NK-92 treated with Interleukin-12 subunit alpha and Interleukin-12 subunit beta, amount 100 ng/mL, for 24 hours (cell line): ENCODE results near the gene C19orf81.
"Not testable (repeated sequence)": the region's sequence is repeated elsewhere in the genome, so short reads cannot be mapped to it uniquely, and the experiment has no call there.

Experiments
- DNase-seq: peaks from one replicate; lab custom pipeline; 2025; lab: John Stamatoyannopoulos, UW

The C19orf81 gene

DNA sequence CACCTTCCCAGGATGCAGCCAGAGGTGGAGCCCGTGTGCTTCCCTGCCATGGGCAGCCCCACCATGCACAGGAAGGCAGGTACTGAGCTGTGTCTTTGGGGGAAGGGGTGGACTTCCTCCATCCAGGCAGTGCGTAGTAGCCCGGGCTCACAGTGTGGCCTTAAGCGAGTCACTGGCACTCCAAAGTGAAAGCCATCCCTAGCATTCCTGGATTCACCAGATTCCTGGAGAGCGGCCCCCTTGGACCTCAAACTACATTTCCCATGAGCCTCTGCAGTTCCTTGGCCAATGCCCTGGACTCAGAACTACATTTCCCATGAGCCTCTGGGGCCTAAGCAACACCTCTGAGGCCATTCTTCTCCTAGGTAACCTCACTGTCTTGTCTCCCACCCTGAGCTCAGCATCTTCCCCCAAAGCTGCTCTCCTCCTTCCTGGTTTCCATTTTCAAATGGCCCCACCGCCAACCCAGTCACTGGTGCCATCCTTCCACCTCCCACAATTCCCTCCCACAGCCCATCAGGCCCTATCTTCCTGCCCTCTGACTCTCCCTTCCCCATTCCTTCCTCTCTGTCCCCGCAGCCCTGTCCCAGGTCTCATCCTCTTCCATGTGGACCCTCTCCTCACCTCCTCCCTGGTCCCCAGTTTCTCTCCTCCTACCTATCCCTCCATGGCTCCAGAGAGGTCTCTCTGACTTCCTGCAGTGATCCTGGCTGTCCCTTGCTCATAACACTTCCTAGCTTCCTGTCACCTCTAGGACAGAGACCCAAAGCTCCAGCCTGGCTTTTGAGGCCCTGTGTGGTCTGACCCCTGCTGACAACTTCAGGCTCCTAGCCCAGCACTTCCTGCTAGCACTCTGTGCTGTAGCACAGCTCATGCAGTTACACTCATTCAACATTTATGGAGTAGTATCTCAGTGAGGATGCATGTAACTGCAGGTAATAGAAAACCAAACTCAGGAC, at the start of gene C19orf81:
TSS of gene C19orf81 (plus strand) at position 13 of the 959 bp plus-strand sequence. CDS start at position 13, 0 bp downstream.
- no peak for DNase-seq

DNA sequence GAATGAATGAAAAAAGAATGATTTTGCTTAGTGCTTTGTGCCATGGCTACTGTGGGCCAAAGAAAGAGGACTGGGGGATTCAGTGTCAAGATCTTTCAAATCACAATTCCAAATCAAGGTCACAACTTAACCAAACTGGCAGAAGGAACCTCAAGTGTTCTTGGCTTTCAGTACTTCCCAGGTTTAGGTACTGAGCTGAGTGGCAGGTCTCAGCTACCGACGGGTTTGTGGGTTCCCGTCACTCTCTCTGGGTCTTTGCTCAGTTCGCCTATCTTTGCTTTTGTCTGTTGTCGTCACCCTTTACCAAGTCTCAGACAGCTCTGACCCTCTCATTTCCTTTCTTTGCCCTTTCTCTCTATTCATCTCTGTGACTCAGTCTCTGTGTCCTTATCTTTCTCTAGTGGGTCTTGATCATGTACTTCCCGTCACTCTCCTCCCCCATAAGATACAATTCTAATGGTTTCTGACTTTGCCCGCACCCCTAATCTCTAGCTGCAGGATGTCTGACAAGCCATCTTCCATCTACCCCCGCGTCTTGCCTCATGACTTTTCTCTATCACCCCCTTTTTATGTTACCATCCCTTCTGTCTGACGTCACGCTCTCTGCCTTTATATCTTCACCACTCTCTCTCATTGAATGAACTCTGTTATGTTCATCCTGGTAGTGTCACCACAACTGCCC, 47.7 kb upstream of the C19orf81 start:
- DNase-seq: no peak

DNA sequence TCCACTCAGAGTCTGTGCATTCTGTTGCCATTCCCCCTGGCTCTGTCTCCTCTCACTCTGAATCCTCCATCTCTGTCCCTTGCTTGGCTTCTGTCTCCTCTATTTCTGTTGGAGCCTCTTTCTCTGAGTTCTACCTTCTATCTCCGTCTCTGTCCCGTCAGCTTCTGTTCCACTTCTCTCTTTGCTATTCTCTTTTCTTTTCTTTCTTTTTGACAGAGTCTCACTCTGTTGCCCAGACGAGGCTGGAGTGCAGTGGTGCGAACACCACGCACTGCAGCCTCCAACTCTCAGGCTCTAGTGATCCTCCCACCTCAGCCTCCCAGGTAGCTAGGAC, 47.2 kb upstream of the C19orf81 start:
- no peak for DNase-seq

DNA sequence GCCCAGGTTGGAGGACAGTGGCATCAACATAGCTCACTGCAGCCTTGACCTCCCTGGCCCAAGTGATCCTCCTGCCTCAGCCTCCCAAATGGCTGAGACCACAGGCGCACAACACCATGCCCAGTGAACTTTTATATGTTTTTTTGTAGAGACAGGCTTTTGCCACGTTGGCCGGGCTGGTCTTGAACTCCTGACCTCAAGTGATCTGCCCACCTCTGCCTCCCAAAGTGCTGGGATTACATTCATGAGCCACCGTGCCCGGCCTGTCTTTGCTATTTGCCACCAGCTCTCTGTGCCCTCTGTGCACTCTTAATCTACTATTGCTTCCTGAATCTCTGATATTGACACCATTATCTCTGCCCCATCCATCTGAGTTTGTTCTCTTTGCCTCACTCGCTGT, 46.7 kb upstream of the C19orf81 start:
- no peak for DNase-seq

DNA sequence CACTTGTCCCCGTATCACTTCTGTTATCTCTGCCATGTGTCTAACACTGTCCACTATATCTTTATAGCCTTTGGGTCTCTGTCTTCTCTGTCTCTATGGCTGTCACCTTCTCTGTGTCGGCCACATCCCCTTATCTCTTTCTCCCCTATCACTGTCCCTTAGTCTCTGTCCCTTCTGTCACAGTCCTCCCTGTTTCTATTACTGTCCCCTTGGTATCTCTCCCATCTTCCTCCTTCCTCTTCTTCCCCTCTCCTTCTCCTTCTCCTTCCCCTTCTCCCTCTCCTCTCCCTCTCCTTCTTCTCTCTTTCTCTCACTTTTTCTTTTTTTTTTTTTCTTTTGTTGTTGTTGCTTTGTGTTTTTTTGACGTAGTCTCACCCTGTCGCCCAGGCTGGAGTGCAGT, 46.3 kb upstream of the C19orf81 start:
- DNase-seq: no peak

DNA sequence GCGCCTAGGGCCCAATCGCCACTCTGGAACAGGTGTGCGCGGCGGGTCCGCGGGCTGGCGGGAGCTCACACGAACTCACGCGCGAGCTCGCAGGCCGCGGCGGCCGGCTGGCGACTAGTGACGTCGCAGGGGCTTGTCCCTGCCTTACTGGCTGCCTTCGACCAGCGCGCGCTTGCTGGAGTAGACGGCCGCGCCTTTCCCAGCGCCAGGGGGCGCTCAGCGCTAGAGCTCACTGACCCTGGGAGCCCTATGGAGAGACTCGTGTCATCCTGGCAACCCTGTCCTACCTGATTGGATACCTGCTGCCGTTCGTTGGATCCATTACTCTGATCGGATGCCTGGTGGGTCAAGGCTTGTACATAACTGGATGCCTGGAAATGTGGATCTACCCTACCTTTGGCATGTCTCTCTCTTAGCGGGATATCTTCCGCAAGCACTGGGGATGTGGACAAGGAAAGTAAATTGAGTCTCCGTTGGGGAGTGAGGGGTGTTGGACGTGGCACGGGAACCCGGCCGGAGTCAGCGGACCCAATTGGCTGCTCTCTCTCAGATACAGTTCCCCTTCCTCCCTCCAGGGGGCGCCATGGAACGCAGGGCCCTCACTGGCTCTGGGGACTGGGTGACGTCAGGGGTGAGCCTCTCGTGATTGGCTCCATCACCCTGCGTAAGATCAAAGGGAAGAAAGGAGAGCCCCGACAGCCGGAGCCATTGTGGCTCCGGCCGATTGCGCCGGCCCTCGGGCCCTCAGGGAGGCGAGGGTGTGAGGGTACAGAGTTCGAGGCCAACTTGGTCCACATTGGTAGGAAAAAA, 44.8 kb upstream of the C19orf81 start:
- DNase-seq: not testable (repeated sequence)

DNA sequence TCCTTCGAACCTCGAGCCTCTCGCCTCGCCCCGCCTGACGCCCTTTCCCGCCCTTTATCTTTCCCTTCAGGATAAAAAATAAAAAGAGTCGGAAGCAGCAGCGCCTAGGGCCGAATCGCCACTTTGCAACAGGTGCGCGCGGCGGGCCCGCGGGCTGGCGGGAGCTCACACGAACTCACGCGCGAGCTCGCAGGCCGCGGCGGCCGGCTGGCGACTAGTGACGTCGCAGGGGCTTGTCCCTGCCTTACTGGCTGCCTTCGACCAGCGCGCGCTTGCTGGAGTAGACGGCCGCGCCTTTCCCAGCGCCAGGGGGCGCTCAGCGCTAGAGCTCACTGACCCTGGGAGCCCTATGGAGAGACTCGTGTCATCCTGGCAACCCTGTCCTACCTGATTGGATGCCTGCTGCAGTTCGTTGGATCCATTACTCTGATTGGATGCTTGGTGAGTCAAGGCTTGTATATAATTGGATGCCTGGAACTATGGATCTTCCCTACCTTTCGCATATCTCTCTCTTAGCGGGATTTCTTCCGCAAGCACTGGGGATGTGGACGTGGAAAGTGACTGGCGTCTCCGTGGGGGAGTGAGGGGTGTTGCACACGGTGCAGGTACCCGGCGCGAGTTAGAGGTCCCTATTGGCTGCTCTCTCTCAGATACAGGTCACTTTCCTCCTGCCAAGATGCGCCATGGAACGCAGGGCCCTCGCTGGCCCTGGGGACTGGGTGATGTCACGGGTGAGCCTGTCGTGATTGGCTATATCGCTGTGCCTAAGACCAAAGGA, 43.0 kb upstream of the C19orf81 start:
- not testable (repeated sequence) for DNase-seq

DNA sequence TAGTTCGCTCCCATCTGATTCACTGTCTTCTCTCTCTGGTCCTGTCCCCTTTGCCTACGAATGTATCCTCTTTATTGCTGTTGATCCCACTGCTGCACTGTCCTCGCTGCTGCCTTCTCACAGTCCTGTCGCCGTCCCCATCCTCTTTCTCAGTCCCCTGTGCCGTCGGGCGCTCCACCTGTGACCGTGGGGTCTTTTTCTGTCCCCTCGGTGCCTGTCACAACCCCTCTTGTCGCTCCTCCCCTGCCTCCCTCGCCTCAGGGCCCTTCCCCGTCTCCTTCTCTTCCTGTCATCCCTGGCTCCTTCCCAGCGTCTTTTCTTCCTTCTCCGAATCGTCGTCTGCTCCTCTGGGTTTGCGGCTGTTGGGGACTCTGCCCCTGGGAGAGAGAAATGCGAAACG, 41.9 kb upstream of the C19orf81 start:
- no peak for DNase-seq

DNA sequence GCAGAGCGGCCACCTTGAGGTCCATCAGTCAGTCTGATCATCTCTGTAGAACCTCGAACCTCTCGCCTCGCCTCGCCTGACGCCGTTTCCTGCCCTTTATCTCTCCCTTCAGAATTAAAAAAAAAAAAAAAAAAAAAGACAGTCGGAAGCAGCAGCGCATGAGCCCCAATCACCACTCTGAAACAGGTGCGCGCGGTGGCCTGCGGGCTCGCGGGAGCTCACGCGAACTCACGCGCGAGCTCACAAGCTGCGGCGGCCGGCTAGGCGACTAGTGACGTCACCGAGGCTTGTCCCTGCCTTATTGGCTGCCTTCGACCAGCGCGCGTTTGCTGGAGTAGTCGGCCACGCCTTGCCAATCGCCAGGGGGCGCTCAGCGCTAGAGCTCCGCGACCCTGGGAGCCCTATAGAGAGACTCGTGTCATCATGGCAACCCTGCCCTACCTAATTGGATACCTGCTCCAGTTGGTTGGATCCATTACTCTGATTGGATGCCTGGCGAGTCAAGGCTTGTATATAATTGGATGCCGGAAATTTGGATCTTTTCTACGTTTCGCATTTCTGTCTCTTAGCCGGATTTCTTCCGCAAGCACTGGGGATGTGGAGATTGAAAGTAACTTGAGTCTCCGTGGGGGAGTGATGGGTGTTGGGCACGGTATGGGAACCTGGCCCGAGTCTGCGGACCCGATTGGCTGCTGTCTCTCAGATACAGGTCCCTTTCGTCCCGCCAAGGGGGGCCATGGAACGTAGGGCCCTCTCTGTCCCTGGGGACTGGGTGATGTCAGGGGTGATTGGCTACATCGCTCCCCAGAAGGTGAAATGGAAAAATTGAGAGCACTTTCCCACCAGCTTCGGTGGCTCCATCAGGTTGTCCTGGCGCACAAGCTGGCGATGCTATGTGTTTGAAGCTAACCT, 41.1 kb upstream of the C19orf81 start:
- DNase-seq: no peak

DNA sequence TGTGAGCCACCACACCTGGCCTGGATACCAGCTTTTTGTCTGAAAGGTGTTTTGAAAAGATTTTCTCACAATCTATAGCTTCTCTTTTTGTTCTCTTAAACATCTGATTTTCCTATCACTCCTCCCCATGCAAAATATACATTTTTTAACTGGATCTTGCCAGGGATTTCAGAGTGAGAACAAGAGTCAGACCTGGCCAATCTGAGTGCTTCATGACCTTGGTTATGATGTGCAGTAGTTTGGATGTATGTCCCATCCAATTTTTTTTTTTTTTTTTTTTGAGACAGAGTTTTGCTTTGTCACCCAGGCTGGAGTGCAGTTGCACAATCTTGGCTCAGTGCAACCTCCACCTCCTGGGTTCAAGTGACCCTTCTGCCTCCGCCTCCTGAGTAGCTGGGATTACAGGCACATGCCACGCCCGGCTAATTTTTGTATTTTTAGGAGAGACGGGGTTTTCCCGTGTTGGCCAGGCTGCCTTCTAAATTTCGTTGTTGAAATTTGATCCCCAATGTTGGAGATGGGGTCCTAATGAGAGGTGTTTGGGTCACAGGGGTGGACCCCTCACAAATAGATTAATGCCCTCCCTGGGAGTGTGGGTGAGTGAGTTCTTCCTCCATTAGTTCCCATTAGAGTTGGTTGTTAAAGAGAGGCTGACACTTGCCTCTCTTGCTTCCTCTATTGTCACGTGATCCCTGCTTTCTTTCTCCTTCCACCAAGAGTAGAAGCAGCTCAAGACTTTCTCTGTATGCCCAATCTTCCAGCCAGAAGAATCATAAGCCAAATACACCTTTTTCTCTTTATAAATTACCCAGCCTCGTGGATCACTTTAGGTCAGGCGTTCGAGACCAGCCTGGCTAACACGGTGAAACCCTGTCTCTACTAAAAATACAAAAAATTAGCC, 36.5 kb upstream of the C19orf81 start:
- DNase-seq: not testable (repeated sequence)

DNA sequence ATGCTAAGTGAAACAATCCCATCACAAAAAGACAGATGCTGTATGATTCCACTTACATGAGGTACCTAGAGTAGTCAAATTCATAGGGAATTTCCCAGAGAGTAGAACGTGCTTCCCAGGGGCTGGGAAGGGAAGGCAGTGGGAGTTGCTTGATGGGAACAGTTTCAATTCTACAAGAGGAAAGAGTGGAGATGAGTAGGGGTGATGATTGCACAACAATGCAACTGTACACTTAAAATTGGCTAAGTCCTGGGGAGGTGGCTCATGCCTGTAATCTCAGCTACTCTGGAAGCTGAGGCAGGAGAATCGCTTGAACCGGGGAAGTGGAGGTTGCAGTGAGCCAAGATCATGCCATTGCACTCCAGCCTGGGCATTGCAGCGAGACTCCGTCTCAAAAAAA, 30.9 kb upstream of the C19orf81 start:
- DNase-seq: not testable (repeated sequence)

DNA sequence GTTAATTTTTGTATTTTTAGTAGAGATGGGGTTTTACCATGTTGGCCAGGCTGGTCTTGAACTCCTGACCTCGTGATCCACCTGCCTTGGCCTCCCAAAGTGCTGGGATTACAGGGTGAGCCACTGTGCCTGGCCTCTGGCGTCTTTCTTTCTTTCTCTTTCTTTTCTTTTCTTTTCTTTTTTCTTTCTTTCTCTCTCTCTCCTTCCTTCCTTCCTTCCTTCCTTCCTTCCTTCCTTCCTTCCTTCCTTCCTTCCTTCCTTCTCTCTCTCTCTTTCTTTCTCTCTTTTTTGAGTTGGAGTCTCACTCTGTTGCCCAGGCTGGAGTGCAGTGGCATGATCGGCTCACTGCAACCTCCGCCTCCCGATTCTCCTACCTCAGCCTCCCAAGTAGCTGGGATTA, 30.1 kb upstream of the C19orf81 start:
- DNase-seq: not testable (repeated sequence)

DNA sequence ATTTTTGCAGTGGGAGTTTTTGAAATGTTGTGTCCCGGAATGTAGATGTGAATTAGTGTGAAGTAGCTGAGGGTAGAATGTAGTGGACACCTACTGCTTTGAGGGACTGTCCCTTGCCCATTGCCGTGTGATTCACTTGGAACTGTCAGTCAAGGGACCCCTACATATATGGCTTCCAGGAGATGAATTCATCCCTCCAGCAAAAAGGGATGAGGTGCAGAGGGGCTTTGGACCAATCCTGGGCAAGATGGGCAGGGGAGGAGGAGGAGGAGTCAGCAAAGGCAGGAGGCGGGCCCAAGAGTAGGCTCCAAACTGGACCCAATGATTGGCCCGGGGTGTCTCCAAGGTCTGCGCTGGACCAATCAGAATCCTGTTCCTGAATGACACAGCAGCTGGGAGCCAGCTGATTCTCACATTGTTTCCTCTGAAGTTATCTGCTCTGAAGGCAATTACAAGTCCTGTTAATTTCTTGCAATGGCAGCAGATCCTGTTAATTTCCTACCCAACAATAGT, 28.8 kb upstream of the C19orf81 start:
- DNase-seq: not testable (repeated sequence)

DNA sequence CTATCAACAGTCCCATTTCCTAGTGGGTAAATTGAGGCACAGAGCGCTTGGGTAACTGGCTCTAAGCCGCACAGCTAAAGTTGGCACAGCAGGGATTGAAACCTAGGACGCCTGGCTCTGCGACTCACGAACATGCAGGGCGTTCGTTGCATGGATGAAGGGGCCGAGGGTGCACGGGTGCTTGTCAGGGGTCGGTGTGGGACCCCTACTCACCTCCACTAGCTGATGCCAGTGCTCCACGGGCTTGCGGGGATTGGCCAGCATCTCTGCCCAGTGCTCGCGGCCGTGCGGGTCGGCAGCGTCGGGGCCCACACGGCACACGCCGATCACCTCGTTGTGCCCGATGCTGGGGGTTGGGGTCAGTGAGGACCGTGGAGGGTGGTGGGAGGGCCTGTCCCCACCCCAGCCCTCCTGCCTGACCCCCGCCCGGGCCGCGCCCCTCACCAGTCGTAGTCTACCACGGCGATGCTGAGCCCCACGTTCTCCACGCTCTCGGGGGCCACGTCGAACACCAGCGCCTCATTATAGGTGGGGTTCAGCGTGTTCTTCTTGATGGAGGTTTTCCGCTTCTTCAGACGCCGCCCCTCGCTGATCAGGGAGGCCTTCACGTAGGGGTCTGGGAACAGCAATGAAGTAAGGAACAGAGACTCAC, 24.2 kb upstream of the C19orf81 start:
- no peak for DNase-seq

DNA sequence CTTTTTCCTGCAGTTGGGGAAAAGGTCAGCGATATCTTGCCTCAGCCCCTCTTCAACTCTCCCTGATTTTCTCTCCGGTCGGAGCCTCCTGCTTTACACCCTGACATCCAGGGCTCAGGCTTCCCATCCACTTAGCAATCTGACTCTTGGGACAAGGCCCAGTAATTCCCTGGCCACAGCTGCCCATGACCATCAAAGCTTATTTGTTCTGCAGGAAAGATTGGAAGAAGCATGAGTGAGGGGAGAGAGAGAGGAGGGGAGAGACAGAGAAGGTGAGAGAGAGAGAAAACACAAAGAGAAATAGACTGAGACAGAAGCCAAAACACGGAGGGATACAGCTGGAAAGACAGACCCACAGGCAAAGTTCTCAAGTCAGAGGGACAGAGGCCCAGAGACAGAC, 23.2 kb upstream of the C19orf81 start:
- DNase-seq: no peak

DNA sequence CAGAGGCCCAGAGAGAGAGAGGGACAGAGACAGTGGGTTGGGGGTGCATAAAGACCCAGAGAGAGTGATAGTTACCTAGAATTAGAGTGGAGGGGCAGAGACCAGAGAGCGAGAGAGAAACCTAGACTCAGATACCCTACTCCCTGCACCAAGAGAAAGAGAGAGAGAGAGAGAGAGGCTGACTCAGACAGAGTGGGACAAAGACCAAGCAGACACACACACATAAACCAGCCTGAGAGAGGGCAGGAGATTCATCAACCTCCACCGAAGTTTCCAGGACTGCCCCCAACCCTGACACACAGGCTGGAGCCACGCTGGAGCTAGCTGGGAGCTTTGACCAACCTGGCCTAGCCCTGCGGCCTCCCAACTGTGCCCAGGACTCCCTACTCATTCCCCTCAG, 22.4 kb upstream of the C19orf81 start:
- DNase-seq: no peak

DNA sequence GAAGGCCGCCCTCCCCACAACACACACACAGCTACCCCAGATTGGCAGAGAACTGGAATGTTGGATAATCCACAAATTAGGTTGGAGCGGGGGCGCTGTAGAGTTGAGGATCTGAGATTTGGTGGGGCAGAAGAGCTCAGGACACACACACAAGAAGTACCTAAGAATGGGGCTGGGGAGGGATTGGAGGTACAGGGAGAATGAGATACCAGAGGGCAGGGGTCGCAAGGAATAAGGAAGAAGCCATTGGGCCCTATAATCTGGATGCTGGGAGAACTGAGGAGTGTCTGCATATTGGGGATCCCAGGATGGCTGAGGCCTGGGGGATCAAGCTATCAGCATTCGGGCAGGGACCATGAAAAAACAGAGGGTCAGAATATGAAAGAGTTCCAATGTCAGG, 21.1 kb upstream of the C19orf81 start:
- no peak for DNase-seq

DNA sequence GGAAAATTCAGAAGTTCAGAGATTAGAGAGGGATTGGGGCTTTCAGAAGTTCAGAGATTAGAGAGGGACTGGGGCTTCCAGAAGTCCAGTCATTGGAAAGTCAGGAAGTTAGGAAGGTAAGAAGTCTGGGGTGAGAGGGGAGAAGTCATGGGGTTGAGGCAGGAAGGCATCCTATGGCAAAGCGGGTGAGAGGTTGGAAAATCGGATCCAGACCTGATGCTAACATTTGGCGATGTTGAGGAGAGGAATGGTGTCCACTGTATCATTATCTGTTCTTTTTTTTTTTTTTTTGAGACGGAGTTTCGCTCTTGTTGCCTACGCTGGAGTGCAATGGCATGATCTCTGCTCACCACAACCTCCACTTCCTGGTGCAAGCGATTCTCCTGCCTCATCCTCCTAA, 20.7 kb upstream of the C19orf81 start:
- DNase-seq: no peak

DNA sequence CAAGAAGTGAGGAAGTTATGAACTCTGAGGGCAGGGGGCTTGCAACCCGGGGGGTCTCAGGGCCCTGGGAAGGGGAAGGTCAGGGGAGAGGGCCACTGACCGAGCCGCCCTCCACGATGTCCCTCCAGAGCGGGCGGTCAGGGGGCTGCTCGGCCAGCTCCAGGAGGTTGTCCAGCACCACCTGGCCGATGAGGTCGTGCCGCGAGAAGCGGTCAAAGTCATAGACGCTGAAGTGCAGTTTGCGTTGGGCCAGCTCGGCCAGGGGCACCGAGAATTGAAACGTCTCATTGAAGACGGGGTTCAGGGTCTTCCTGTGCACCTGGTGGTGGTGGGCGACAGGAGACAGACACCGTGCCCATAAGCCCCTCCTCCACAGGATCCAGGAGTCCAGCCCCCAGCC, 20.1 kb upstream of the C19orf81 start:
- no peak for DNase-seq
